Prostate gland (tissue), 2 donors: ENCODE data around the gene PRMT6.

Source experiments
- POLR2A ChIP-seq: fragments of 450-650 bp; IDR thresholded peaks from one replicate; pipeline ENCODE4 v1.6.1; 2016; ENCODE audit warnings: antibody characterized with exemption, mild to moderate bottlenecking
- POLR2AphosphoS5 ChIP-seq: sonication (generic); formaldehyde crosslinking; IDR thresholded peaks from one replicate; pipeline ENCODE4 v1.6.1; 2017; ENCODE audit warnings: antibody characterized with exemption
- TF ChIP-seq, protein P1 (sequence below), 4 experiments: fragments of 200-600 bp in 2 of 4; fragments of 450-650 bp in 2 of 4; sonication (generic) in 2 of 4; IDR thresholded peaks; 1 replicate in 3 of 4; 2 replicates in 1 of 4; pipeline ENCODE4 v1.5.1; 2016 to 2019; ENCODE audit warnings: antibody characterized with exemption in 4 of 4, mild to moderate bottlenecking in 2 of 4, moderate library complexity in 2 of 4

DNA sequence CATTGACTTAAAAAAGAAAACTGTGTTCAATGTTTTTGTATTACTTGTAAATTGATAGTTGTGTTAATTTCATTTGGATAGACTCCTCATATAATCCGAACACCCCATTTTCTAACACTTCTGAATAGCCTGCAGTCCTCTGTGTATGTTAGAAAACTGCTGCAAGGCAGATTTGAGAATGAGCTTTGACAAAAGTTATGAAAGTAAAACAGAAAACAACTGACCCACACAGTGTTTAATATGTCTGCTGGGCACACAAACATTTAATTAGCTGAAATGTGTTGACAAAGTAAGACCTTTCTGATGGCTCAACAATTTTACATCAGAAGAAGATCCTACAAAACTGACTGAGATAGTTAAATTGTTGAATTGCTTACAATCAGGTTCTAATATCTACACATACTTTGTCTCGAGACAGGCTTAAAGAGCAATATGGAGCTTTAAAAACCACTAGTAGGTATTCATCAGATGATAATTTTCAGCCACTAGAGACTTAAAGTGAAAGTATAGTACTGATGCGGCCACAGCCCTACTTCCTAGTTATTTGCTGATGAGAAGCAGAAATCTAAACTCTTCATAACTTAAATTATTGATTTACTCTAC lies 40.0 kb upstream of the PRMT6 start:
- TF ChIP-seq, protein P1, sequence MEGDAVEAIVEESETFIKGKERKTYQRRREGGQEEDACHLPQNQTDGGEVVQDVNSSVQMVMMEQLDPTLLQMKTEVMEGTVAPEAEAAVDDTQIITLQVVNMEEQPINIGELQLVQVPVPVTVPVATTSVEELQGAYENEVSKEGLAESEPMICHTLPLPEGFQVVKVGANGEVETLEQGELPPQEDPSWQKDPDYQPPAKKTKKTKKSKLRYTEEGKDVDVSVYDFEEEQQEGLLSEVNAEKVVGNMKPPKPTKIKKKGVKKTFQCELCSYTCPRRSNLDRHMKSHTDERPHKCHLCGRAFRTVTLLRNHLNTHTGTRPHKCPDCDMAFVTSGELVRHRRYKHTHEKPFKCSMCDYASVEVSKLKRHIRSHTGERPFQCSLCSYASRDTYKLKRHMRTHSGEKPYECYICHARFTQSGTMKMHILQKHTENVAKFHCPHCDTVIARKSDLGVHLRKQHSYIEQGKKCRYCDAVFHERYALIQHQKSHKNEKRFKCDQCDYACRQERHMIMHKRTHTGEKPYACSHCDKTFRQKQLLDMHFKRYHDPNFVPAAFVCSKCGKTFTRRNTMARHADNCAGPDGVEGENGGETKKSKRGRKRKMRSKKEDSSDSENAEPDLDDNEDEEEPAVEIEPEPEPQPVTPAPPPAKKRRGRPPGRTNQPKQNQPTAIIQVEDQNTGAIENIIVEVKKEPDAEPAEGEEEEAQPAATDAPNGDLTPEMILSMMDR (IDR thresholded peaks at IDR 0.05), result no peak
- no peak for TF ChIP-seq POLR2A
- TF ChIP-seq POLR2AphosphoS5, result no peak
